GM06990 (cell line): ENCODE measurements around the gene AP1B1.
"Not testable (repeated sequence)": the region's sequence is repeated elsewhere in the genome, so short reads cannot be mapped to it uniquely, and the experiment has no call there.

Source experiments
- DNase-seq: peaks from one replicate; pipeline ENCODE4 v3.0.0-alpha.2; 2011; ENCODE audit not compliant: insufficient read length; ENCODE audit errors: extremely low read depth
- H3K27me3 ChIP-seq: replicated peaks from 2 replicates; pipeline ENCODE4 v1.6.0; 2011; ENCODE audit warnings: low read length; ENCODE audit not compliant: control insufficient read depth, insufficient read depth
- H3K36me3 ChIP-seq: 2 replicates; pipeline ENCODE4 v1.5.1; 2011; ENCODE audit warnings: low read length; ENCODE audit not compliant: control insufficient read depth, insufficient read depth
- H3K4me3 ChIP-seq: replicated peaks from 2 replicates; pipeline ENCODE4 v1.5.1; 2011; ENCODE audit warnings: low read depth, mild to moderate bottlenecking, control low read depth, low read length
- TF ChIP-seq, protein P1 (sequence below): IDR thresholded peaks from 2 replicates; pipeline ENCODE4 v1.5.1; 2011; ENCODE audit warnings: low read length, control low read depth, mild to moderate bottlenecking, inconsistent platforms; ENCODE audit not compliant: insufficient read depth, poor library complexity, severe bottlenecking

Gene AP1B1

DNA sequence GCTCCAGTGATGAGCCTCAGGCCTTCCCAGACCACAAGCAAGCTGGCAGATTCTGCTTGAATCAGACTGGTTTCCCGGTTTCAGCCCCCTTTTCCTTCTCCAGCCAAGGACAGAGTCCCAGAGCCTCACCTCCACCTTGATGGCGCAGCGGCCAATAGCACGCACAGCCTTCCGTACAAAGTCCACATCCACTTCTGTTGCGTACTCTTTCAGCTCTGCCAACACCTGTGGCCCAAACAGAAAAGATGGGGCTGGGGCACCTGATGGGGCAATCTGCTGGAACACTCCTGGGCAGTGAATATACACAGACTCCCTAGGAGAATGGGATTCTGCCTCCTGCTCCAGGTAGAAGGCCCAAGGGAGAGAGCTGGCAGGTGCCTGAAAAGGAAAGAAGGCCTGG, 37.3 kb downstream of the AP1B1 start:
- H3K4me3 ChIP-seq, result no peak overlapping the region
- DNase-seq, result no peak
- TF ChIP-seq, protein P1, sequence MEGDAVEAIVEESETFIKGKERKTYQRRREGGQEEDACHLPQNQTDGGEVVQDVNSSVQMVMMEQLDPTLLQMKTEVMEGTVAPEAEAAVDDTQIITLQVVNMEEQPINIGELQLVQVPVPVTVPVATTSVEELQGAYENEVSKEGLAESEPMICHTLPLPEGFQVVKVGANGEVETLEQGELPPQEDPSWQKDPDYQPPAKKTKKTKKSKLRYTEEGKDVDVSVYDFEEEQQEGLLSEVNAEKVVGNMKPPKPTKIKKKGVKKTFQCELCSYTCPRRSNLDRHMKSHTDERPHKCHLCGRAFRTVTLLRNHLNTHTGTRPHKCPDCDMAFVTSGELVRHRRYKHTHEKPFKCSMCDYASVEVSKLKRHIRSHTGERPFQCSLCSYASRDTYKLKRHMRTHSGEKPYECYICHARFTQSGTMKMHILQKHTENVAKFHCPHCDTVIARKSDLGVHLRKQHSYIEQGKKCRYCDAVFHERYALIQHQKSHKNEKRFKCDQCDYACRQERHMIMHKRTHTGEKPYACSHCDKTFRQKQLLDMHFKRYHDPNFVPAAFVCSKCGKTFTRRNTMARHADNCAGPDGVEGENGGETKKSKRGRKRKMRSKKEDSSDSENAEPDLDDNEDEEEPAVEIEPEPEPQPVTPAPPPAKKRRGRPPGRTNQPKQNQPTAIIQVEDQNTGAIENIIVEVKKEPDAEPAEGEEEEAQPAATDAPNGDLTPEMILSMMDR, result no peak
- peaks cover 70% of the 10 kb centered on the region for H3K36me3 ChIP-seq
- no peaks in the 10 kb centered on the region for H3K27me3 ChIP-seq

DNA sequence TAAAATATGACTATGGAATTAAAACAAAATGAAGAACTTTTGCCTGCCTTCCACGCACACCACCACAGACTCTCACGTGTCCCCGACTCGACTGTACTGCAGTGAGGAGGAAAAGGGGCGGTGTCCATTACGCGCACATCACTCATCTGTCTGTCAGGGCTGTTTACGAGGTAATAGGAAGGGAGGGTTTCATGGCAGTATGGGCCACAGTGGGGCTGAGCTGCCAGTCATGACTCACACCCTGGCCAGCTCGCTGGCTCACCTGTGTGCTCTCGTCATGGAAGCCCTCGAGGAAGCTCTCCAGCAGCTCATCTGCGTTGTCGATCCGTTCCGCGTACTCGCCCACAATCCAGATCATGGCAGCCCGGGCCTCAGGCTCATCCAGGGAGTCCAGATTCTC, 39.4 kb downstream of the AP1B1 start:
- DNase-seq, result no peak
- Histone ChIP-seq H3K27me3 (no peaks in the 10 kb centered on the region), H3K36me3 (peaks cover 66% of the 10 kb centered on the region), H3K4me3 (no peak overlapping the region)
- TF ChIP-seq, protein P1, result no peak

DNA sequence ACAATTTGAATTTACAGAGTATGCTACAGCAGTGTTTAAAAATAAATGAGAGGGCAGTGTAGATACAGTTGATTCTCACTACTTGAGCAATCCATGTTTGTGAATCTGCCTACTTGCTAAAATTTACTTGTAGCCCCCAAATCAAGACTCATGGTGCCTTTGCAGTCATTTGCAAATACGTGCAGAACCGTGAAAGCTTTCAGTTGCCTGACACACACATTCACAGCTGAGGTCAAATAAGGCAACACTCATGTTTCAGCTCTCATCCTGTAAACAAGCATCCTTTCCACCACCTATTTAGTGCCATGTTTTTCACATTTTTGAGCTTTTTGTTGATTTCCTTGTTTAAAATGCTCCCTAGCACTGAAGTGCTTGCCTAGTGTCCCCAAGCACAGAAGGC, 40.3 kb downstream of the AP1B1 start:
- TF ChIP-seq, protein P1, result no peak
- Histone ChIP-seq H3K27me3 (no peaks in the 10 kb centered on the region), H3K36me3 (peaks cover 62% of the 10 kb centered on the region), H3K4me3 (no peak overlapping the region)
- DNase-seq, result no peak

DNA sequence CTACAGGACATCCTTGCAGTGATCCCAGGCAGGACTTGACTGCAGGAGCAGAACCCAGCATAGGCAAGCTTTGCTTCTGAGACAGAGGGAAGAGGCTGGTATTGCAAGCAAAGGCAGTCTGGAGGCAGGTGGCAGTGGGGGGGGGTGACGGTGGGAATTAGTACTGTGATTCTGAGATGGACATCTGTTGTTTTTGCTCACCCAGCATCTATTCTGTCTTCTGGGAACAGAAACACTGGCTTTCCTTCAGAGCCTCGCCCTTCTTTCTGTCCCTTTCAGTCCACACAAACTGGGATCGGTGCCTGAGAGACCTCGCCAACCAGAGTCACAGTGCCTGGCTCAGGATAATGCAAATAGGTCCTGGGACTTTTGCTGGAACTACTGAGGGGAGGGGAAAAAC, 41.7 kb downstream of the AP1B1 start:
- Histone ChIP-seq H3K27me3 (no peaks in the 10 kb centered on the region), H3K4me3 (no peak overlapping the region), H3K36me3 (peaks cover 65% of the 10 kb centered on the region)
- no peak for DNase-seq
- TF ChIP-seq, protein P1, result no peak

DNA sequence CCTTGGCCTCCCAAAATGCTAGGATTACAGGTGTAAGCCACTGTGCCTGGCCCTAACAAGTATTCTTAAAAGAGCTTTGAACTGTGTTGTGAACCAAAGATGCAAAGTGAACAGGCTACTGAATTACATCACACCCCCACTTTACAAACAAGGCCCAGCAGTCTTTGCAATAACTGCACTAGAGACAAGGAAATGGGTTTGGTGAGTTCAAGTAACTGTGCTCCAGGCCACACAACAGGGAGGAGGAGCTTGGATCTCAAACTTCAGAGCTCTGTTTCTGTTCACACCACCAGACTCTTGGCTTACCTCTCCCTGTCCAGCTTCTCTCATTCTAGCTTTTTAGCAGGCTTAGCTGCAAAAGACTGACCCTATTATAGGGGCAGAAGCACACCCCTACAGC, 42.4 kb downstream of the AP1B1 start:
- Histone ChIP-seq H3K36me3 (peaks cover 65% of the 10 kb centered on the region), H3K4me3 (no peak overlapping the region), H3K27me3 (no peaks in the 10 kb centered on the region)
- no peak for DNase-seq
- TF ChIP-seq, protein P1, result no peak

DNA sequence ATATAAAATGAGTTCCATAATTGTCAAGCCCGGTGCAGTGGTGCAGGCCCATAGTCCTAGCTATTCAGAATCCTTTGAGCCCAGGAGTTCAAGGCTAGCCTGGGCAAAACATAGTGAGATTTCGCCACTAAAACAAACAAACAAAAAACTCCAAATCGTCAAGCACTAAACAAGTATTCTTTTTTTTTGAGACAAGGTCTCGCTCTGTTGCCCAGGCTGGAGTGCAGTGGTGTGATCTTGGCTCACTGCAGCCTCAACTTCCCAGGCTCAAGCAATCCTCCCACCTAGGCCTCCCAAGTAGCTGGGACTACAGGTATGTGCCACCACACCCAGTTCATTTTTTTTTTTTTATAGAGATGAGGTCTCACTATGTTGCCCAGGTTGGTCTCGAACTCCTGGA, 43.5 kb downstream of the AP1B1 start:
- H3K4me3 ChIP-seq, H3K27me3 ChIP-seq, DNase-seq: not testable (repeated sequence)
- peaks cover 62% of the 10 kb centered on the region for H3K36me3 ChIP-seq
